ENCODE data around the gene MTSS2. TPM values are rescaled to one million over a fixed set of nuclear protein-coding genes. Genes with fewer than 3 reads are reported as not detected.
"Not testable (repeated sequence)": the region's sequence is repeated elsewhere in the genome, so short reads cannot be mapped to it uniquely, and the experiment has no call there.

Gene MTSS2
- total RNA-seq, 2 experiments from 2014 or later: 2.0 to 2.5 TPM

DNA sequence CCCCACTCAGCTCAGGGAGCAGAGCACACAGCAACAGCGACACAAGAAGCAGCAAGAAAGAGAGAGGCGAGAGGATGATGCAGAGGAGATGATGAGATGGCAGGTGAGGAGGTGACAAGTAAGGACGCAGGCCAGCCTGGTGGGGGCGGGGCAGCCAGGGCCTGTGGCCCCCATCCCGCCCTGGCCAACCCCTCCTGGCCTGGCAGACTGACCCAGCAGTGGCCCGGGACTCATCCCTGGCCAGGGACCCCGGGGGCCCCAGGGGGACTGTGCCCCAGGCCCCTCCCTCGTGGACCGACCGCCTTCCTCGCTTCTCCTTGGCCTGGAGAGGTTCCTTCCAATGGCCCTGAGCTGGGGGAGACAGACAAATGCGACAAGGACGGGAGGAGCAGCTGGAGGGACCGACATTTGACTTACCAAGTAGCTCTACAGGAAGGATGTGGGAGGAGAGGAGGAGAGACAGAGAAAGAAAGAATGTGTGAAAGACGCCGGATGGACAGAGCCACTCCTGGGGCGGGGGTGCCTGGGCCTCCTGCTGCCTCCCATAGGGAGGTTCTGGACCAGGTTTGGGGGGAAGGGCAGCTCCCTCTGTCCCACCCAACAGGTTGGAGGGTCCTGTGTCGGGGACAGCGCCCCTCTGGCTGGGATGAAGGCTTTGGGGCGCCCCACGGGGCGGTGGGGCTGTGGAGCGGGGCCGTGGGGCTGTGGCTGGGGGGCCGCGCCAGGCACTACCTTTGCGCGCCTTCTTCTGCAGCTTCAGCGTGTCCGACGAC, 6.8 kb downstream of the MTSS2 start:
- CTCF ChIA-PET: interaction anchor here (0.7 to 1.7 kb wide), 4 partner anchors 9 to 95 kb away, joined by 3 to 6 read pairs (median 4); no protein-coding TSS in a partner anchor

DNA sequence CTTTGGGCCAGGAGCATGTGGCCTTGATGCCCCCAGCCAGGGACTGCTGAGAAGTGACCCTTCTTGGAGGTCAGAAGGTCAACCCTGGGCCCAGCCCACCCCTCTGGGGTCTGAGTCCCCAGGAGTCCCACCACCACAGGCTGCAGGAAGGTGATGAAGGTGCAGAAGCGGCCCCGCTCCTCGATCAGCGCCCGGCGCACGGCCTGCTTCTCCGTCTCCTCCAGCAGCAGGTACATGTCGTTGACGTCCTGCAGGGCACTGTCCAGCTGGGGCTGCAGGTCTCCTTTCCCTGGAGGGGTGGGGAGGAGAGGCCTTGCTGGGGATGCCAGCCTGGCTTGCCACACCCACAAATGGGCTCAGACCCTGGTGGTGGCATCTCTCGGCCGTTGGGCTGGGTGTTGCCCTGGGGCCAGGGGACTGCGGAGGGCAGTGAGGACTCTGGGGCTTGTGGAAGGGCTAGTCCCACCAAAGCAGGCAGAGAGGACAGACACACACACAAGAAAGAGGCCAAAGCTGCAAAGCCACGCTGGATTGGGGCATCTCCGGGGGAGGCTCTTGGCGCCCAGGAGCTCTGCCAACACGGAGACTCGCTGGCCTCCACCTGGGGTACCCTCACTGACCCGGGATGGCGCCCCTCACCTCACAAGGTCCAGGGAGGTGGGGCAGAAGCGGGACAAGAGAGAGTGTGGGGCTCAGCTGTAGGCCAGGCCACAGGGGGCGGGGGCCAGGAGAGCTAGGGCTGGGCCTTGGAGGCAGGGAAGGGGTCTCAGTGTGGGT, 7.5 kb downstream of the MTSS2 start:
- CTCF ChIA-PET: interaction anchor here (1.4 to 1.7 kb wide), 2 partner anchors 10 to 91 kb away, joined by 5 to 6 read pairs; no protein-coding TSS in a partner anchor

More for the DNA sequence above, 6.8 kb downstream of the MTSS2 start:
- POLR2A ChIA-PET: no interaction called here

DNA sequence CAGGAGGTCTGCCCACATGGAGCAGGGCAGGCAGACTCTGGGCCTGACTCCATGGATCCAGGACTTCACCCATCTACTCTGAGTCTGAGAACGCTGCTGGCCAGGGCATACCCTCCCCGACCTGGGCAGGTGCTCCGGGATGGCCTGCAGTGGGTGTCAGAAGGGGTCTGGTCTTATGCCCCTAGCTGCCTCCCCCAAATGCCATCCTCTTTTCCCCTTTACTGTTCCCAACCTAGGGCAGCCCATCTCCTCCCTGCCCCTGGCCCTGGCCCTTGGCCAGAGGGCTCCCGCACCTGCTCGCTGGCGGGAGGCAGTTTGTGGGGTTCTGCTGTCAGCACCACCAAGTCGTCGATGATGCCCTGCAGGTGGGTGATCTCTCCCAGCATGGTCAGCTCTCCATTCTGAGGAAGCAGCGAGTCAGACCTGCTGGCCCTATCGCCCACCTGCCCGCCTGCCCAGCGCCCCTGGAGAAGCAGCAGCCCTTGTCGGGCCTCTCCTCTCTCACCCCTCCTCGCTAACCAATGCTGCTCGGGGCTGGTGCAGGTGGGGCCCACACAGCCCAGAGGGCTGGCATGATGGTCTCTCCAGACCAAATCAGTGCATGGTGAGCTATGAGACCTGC, 8.2 kb downstream of the MTSS2 start:
- ChIA-PET CTCF (no interaction called here), POLR2A (no interaction called here)

More for the DNA sequence above, 7.5 kb downstream of the MTSS2 start:
- POLR2A ChIA-PET: no interaction called here

DNA sequence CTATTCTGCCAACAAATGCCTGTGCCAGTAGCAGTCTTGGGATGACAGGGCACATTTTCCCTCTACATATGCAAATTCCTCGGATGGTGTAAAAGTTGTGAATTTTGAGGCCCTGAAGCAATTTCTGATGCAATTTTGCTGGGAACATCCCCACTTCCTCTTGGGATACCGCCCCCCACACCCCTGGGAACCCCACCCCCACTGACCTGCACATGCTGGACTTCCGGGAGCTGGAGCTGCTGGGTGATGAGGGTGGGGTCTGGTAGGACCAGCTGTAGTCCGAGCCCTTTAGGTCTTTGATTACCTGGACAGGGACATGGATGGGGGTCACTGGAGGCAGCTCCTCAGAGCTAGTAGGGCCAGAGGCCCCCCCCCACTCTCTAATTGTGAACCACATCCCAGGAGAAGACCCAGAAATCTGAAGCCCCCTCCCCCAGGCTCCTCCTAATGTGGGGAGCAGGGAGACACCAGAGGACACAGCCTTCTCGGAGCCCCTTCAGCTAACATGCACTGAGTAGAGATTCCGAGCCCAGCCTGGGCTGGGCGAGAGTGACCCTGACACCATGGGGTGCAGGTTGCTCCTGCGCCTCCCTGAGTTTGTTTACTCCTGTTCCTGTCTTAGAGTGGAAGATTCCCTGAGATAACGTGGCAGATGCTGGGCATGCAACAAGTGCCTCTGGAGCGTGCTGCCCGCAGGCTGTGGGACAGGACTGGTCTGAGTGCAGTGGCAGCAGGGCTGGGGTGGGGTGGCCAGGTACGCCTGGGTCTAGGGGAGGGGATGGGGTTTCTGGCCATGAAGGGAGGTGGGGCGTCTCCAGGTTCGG, 9.0 kb downstream of the MTSS2 start:
- CTCF ChIA-PET: no interaction called here
- POLR2A ChIA-PET: no interaction called here

DNA sequence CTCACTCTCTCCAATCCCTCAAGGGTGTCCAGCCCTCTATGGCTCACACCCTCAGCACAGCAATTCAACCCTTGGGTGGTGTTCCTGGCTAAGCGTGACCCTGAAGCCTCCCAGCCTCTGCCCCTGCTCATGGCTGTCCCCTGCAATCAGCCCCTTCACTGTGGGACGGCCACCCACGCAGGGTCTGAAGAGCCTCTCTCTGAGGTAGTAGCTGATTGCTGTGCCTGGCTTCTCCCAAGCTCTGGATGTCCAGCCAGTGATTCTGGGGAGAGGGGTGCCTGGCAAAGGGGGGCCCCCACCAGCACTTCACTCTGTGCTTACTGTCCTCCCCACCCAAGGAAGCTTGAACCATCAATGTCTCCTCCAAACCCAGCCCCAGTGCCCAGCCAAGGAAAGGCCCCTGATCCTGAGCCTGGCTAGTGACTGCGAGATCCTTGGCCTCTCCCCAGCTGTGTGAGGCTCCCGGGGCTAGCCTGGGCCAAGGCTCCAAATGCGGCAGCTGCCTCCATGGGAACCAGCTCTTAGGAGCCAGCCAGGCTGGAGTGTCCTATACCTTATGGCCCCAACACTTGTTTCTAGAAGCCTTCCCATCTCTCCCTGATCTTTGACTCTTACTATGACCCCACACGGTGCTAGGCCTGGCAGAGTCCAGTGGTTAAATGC, 9.9 kb downstream of the MTSS2 start:
- CTCF ChIA-PET: no interaction called here
- POLR2A ChIA-PET: no interaction called here

DNA sequence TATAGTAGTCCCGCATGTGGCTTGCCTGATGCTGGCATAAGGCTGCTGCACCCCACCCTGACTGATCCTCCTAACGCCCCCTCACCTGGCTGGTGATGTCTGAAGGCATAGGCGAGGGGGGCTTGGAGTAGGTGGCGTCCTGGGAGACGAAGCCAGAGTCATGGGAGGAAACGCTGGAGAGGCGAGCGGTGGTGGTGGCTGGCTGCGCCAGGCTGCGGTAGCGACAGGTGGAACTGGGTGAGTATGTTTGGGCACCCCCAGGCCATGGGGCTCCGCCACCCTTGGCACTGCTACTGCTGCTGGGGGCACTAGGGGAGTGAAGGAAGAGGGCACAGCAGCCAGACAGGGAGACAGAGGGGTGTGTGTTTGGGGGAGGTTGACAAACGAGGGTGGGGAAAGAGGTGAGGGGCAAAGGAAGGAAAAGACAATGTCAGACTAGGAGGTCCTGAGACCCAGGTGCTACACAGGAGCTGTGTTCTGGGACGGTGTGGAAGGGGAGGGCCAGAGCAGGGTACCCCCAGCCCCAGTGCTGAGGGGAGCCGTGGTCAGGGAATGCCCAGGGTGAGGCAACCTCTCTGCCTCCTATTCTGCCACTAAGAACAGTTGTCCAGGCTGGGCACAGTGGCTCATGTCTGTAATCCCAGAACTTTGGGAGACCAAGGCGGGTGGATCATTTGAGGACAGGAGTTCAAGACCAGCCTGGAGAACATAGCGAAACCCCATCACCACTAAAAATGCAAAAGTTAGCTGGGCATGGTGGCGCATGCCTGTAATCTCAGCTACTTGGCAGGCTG, 11.4 kb downstream of the MTSS2 start:
- CTCF ChIA-PET: interaction anchor here (0.7 to 1.2 kb wide), 2 partner anchors 21 to 97 kb away, joined by 3 read pairs; no protein-coding TSS in a partner anchor
- POLR2A ChIA-PET: no interaction called here

DNA sequence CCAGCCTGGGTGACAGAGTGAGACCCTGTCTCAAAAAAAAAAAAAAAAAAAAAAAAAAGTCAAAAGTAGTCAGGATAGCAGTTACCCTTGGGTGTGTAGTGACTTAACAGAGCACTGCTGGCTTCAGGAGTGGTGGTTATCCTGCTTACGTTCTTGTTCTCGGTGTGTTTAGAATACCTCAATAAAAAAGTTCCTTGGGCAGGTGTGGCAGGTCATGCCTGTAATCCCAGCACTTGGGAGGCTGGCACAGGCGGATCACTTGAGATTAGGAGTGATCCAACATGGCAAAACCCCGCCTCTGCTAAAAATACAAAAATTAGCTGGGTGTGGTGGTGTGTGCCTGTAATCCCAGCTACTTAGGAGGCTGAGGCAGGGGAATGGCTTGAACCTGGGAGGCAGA, 14.9 kb downstream of the MTSS2 start:
- POLR2A ChIA-PET: not testable (repeated sequence)
- CTCF ChIA-PET: interaction anchor here (1.0 kb wide), 1 partner anchor 9 kb away, joined by 4 read pairs; no protein-coding TSS in a partner anchor

DNA sequence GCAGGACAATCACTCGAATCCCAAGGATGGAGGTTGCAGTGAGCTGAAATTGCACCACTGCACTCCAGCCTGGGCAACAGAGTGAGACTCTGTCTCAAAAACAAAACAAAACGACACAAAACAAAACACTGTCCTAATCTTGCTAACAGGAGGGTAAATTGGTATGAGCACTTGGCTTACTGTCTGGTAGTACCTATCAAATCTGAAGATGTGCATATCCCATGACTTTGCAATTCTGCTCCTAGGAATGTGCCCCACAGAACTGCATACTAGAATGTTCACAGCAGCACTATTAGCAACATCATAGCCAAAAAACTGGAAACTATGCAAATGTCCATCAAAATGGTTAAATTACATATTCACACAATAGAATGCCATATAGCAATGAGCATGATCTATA, 15.7 kb downstream of the MTSS2 start:
- POLR2A ChIA-PET: no interaction called here
- CTCF ChIA-PET: interaction anchor here (1.0 kb wide), 1 partner anchor 10 kb away, joined by 4 read pairs; no protein-coding TSS in a partner anchor

DNA sequence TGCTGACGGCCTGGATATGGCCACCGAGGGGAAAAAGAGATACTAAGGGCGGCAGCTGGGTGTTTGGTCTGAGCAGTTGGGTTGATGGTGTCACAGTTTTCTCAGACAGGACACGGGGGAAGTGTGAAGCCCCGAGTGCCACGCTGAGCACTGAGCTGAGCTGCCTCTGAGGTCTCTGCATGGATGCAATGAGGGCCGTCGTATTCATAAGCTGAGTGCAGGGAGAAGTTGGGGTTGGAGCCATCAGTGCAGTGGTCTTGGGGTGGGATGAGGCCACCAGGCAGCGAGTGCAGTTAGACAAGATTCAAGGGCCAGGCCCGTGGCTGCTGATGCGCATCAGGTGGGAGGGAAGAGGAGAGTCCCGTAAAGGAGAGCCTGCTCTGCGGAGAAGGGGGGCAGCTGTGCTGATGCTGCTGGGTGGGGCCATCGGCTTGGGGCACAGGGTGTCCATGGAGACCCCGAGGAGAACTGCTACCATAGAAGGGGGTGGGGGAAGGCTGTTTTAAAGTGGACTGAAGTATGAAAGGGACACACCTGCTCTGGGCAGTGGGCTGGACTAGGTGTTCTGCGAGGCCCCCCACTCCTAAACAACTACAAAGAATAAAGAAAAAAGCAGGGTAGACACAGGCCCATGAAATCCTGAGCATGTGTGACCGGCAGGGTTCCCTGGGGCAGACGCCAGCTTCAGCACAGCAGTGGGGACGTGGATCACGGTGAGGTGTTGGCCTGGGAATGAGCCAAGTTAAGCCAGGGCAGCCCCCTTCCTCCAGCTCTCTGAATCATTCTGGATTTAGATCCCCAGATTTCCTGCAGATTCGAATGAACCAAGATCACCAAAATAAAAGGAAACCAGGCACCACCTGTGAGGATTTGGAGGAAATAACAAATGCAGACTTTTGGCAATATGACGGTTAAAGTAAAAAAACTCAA, 19.8 kb downstream of the MTSS2 start:
- ChIA-PET CTCF (no interaction called here), POLR2A (no interaction called here)

DNA sequence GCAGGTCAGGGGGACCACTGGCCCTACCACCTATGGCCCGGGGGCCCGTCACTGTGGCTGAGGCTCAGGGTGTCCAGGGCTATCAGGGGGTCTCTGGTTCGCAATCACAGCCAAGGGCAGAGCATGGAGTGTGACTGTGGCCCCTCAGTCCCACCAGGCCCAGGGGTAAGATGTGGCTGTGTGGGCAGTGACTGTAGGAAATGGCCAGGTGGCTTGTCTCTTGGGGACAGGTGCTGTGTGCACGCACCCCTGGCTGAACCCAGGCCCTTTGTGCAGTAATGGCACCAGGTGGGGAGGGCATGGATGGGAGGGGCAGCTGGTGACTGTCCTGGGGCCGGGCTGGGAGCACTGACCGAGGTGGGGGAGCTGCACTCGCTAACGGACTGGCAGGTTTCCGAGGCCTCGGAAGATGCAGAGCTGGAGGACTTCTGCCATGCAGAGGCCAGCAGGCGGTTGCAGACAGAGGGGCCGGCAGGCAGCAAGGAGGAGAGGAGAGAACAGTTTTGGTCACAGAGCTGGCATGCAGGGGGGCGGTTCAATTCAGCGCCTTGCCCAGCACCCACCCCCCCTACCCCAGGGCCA, 20.6 kb downstream of the MTSS2 start:
- ChIA-PET POLR2A (no interaction called here), CTCF (no interaction called here)

DNA sequence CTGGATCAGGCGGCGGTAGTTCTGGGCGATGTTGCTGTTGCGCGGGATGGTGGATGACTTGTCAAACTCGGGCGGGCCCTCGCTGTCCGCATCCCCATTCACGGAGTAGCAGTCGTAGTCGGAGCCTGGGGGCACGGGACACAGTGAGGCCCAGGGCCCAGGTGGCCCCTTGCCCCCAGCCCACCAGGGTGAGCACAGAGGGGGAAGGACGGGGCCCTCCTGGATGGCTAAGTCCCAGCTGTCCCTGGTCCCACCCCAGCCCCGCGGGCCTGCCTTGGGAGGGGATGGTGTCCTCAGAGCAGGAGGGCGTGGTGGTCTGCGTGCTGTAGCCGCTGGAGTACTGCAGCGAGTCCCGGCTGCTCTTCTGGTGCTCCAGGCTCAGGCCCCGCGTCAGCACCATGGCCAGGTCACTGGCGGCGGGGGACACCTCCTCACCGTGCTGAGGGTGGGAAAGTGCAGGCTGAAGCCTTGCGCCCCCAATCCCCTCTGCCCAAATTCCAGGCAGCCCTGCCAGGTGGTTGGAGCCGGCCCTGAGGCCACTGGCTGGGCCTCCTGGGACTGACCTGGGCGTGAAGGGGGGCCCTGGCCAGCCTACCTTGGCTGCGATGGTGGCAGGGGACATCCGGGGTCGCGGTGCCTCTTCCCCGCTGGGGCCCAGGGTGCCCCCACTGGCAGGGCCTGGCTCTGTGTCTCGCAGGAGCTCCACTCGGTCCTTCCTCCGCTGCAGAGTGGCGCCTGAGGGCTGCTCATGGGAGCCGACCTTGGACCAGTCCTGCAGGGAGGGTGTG, 21.3 kb downstream of the MTSS2 start:
- CTCF ChIA-PET: no interaction called here
- POLR2A ChIA-PET: no interaction called here

DNA sequence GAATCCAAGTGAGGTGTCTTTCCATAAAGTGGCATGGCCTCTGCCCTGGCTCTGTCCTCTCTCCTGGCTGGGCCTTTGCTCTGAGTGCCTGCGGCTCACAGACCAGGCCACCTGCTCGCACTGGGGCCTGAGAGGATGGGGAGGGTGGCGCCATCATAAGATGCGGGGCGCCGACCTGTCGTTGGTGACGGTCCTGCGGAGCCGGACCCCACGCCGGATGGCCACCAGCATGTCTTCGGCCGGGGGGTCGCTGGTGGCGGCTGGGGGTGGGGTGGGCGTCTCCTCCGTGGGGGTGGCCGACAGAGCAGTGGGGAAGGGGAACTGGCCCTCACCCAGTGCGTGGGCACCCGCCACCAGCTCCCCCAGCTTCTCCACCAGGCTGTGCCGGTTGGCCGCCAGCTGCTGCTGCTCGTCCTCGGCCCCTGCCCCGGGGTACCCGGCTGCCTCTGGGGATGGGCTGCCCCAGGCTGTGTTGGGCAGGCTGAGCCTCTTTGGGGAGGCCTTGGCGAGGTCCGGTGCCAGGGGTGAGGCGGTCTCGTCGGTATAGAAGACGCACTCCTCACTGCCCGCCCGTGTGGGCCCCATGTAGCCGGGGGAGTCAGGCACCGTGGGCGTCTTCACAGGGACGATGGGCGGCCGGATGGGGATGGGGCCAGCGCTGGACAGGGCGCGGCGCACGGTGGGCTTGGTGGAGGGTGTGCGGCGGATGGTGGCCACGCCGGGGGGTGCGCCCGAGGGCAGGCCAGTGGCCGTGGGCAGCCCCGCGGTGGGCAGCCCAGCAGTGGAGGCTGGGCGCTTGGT, 22.1 kb downstream of the MTSS2 start:
- CTCF ChIA-PET: no interaction called here
- POLR2A ChIA-PET: no interaction called here

DNA sequence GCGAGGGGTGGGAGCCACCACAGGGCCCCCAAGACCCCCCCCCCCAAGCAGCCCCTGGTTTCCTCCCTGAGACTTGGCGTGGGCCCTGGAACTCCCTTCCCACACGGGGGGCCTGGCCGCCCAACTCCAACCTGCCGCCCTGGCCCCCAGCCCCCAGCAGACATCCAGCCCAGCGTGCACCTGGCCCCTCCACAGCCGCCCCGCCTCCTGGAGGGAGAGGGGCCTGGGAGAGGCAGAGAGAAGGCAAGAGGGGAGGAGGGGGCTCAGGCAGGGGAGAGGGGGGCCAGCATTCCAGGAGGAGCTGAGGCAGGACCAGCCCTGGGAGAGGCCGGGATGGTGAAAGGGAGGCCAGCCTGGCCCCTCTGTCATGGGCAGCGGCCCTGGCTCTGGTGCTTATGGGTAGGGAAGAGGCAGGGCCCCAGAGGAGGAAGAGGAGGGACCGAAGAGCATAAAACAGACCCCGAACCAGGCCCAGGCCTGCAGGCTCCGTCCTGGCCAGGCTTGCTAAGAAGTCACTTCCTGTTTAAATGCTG, 22.8 kb downstream of the MTSS2 start:
- POLR2A ChIA-PET: no interaction called here
- CTCF ChIA-PET: no interaction called here

DNA sequence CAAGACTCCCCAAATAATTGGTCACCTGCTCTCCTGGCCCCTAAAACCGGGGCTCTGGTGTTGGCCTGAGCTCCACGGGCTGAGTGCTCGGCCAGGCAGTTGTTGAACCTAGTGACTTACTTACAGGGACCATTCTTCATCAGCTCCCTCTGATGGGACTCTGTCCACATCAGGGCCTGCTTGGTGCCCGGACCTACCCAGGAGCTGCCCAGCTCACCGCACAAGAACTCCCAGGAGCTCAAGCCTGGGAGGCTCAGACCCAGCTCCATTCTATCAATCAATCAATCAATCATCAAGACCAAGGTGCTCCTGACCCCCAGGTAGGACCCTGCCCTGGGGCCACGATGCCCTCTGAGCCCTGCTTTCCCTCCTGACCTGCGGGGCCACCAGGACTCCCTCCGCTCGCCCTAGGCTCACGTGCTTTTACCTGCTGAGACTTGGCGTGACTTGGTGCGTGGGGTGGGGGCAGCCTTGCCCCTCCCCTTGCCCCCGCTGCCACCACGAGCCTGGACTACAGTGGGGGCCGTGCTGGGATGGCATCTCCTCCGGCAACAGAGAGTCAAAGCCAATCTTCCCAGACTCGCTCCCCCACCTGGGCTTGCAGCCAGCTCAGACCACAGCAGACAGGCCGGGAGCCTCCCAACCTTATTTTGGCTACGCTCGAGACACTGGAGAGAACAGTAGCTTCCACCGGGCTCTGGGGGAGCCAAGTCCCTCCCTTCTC, 23.8 kb downstream of the MTSS2 start:
- ChIA-PET CTCF (no interaction called here), POLR2A (interaction anchor here (0.9 kb wide), 1 partner anchor 281 kb away, joined by 3 read pairs; no protein-coding TSS in a partner anchor)

DNA sequence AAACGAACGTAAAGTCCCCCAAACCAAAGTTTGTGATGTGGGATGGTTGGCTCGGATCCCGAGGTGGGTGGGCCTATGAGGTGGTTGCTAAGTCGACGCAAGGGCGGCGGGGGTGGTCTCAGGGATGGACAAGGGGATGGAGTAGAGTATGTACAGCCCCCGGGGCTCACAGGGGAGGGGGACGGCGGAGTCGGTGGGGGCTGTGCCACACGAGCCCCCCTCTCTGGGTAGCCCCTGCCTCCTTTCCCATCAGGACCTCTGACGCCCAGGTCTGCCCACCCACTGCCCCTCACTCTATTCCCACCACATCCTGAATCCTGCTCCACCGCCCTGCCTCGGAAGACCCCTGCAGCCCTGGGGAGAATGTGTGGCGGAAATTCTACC, 24.3 kb downstream of the MTSS2 start:
- POLR2A ChIA-PET: interaction anchor here (0.9 kb wide), 1 partner anchor 280 kb away, joined by 3 read pairs; no protein-coding TSS in a partner anchor
- CTCF ChIA-PET: no interaction called here
